CD4-positive, alpha-beta T cell treated with Interleukin-6 for 4 hours (primary cell): ENCODE data around the gene NHSL1.
"Not testable (repeated sequence)": the region's sequence is repeated elsewhere in the genome, so short reads cannot be mapped to it uniquely, and the experiment has no call there.

Experiments
- DNase-seq: peaks from one replicate; pipeline ENCODE4 v3.0.0-alpha.2; 2020; ENCODE audit warnings: mixed read lengths

NHSL1 gene

DNA sequence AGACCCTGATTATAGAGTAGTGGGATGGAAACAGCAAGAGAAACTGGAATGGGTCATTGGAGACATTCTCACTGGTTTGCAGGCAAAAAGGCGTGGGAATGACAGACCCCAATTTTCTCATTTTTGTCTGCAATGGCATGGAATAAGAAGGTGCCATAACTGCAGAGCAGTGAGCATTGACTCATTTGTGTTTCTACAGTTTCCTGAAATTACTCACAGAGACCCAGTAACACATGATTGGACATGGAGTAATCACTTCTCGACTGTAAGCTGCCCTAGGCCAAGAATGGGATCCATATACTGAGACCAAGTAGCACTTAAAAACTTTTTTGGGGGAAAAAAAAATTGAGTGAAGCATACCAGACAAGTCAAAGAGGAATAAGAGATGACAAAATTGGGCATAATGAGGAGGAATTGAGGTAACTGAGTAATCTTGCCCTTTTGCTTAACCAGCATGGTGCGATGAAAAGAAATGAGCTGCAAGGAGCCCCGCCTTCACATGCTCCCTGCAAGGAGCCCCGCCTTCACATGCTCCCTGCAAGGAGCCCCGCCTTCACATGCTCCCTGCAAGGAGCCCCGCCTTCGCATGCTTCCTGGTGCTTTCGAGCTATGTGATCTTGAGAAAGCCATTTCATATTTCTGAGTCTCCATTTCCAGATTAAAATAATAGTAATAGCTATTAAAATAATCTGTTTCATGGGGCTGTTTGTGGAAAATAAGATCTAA lies 44.1 kb downstream of the NHSL1 start:
- DNase-seq = peak; percentile 75

DNA sequence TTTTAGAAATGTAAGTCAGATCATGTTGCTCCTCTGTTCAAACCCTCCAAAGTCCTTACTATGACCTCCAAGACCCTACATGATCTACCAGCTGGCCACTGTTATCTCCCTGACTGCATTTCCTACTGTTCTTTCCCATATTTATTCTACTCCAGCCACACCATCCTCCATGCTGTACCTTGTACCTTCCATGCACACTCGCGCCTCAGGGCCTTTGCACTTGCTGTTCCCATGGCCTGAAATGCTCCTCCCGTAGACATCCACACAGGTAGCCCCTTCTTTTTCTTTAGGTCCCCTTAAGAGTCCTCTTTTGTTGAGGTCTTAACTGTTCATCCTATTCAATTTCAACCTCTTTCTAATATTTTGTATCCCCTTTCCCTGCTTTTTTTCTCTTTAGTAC lies 48.3 kb downstream of the NHSL1 start:
- DNase-seq = no peak

DNA sequence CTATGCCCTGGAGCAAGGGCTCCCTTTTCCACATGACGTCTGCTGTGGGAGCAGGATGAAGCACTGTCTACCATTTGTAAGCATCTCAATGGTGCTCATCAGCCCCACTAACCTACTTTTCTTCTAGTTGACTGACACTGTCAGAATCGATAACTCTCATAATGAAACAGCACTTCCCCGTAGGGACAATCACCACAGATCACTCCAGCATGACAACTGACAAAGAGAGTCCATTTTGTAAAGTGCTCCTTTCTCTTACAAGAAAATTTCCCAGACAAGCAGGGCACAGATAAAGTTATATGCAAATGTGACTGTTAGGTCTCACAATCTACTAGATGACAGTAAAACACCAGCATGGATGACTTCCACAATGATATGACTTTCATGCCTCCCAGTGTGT lies 48.8 kb downstream of the NHSL1 start:
- DNase-seq = no peak

DNA sequence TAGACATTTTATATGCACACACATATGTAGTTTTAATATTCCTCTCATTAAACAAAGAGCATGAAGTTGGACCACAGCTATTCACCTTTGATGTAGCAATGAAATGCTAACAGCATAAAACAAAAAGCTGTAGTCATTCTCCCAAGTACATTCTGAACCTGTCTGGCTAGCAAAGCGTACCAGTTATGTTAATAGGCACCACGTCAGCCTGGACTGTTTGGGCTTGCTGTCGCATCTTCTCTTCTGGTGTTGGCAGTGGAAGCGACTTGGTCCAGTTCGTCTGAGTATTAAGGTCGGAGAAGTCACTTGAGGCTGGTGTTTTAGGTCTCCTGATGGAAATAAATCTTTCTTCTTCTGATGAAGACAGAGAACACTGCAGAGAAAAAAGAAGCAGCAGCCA lies 52.5 kb downstream of the NHSL1 start:
- no peak for DNase-seq

DNA sequence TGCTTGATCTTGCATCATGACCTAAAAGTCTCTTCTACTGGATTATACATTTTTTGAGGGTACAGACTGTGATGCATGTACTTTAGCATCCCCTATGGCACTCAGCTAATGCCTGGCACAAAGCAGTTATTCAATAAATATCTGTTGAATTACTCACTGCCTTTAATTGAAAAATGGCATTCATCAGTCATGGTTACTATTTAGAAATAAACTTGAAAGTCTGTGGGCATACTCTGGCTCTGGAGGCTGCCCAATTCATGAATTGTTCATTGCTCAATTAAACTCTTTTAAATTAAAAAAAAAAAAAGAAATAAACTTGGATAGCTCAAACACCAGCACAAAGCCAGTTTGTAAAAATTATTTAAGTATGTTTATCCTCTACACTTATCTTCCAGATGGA lies 55.3 kb downstream of the NHSL1 start:
- no peak for DNase-seq

DNA sequence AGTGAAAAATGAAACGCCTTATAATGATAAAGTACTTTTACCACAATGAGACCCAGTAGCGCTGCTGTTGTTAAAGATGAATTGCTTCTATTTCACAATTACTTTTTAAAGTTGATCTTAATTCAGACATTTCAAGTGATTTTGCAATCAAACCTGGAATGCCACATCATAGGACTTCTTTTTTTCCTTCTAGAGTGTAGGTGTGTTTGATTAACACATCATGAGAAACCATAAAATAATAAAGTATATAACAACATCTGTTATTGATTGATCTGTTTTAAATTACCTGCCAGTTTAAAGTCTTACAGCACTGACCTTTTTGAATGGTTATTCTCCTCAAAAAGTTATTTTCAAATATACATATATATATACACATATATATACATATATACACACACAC lies 56.6 kb downstream of the NHSL1 start:
- DNase-seq = no peak

DNA sequence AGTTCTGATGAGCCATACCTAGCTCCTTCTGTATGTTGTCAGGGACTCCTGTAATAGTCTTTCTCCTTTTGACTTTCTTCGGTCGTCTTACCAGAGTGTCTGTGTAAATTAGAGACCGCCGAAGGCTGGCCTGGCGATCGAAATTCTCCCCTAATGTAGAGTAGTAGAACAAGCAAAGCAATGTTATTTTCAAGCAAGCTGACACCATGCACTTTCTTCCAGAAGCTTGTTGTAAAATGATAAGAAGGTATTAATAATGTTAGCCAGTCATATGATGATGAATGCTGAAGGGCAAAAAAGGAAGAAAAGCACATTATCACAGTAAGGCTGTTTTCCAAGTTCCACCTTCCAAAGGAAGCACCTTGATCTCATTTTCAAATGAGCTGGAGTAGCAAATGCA lies 57.3 kb downstream of the NHSL1 start:
- no peak for DNase-seq

DNA sequence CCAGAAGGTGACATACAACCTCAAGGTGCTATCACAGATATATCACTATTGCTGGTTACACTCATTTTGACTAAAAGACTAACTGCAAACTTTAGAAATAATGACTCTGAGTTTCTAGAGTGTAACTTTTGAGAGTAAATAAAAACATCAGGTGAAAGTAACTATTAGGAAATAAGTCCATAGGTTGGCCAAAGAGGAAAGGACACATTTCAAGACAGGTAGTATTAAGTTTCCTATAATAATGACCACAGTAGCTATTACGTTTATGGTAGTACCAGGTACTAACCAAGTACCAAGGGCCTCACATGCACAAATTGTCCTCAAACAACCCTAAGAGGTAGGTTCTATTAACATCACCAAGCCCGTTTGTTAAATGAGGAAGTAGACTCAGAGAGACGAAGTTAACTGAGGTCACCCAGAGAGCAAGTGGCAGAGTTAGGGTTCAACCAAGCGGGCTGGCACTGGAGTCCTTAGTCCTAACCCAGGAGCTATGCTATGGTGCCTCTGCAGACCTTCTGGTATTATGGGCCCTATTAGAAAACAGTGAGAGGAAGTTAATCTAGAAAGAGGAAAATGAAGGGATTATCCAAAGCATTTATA lies 58.4 kb downstream of the NHSL1 start:
- DNase-seq = no peak

DNA sequence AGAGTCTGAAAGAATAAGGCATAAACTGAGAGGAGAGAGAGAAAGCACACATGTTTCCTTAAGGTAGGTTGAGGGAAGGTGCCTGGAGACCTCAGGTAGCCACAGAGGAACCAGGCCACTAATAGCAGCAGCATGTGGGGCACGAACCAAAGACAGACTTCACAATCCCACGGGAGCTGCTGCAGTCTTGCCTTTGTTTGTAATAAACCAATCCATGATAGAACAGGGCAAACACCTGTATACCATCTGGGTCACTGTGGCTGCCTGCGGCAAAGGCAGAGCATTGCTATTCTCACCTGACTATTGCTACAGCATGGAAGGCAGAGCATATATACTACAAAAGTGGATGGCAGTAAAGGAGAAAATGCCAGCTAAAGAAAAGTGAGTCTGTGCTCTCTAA lies 59.0 kb downstream of the NHSL1 start:
- no peak for DNase-seq

DNA sequence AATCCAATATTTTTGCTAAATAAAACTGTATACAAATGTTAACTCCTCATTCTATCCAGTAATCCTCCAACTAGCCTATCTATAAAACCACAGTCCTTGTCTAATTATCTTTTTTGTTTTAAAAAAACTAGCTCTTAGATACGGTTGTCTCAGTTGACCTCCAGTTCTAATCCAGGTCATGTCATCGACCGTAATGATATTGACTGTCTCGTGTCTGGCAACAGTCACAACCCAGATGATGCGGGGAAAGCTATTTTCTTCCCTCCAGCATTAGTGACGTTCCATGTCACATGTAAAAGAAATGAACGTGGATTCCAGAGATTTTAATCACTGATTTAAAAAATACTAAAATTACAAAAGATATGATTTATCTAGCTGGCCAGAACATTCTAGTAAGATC lies 59.7 kb downstream of the NHSL1 start:
- no peak for DNase-seq

DNA sequence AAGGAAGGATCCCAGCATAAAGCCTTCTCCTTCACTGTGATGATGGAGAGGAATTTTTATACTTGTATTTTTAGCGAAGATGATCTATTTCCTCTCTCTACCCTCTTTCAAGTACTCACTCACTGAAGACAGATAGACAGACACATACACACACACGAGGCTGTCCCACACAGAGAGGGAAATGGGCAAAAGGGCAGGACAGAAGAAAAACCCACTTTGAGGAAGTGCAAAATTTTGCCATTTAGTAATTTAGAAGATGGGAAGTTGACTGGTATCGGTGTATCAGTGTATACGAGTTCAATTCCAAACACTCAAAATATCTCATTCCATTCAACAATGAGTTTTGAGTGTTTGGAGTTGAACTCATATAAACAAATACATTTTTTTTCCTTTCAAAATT lies 64.4 kb downstream of the NHSL1 start:
- DNase-seq = no peak

DNA sequence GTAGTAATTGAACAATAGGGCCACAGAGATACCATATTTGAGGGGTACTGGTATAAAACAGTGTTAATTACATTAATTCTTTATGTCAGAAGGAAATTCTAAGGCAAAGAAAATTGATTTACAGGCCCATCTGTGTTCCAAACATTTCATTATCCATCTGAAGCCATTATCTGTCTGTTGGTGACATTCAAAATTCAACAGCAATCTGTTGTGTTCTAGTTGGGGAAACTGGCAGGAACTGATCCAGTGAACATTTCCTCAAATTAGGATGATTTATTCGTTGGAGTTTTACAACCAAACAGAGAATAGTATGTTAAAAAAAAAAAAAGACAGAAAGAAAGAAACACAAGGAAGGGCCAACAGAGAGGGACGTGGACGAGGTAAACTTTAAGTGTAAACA lies 65.2 kb downstream of the NHSL1 start:
- no peak for DNase-seq

DNA sequence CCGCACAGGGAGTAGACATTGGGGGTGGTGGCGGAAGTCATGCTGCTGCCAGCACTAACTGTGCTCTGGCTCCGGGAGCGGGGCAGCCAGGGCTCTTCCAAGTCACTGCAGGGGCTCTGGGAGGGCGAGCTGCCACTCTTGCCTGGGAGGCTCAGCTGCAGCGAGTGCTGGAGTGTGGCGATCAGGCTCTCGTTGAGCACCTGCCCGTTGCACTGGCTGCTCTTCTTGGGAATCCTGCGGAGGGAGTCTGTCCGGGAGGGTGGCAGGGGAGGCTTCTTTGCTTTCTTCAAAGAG lies 67.3 kb downstream of the NHSL1 start:
- no peak for DNase-seq

DNA sequence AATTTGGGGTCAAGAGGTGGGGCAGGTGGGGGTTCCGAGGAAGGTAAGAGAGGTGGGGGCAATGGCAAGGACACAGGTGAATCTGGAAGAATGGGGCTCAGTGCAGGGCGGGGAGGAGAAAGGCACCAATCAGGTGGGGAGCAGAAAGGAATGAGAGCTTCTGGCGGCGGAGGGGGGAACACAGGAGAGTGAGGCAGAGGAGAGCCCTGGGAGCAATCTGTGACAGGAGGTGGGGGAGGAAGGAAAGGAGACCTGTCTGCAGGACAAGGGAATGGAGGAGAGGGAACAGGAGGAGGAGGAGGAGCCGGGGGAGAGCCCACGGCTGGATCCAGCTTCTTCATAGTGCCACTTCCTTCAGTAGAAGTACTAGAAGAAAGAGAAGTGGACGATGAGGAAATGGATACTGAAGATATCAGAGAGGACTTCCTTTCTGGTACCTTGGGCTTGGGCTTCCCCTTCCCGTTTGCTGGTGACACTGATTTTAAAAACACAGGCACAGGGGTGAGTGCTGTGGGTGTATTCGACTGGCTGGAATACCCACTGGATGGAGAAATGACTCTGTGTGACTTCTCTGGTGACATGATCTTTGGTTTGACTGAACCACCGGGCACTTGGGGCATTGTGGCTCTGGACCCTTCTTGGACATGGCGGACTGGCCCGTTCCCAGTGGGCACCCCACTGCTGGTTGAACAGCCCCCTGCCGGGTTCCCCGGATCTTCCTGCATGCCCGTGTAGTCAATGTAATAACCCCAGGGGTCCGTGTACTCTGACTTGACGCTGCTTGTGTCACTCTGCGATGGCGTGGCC lies 67.8 kb downstream of the NHSL1 start:
- DNase-seq = no peak

DNA sequence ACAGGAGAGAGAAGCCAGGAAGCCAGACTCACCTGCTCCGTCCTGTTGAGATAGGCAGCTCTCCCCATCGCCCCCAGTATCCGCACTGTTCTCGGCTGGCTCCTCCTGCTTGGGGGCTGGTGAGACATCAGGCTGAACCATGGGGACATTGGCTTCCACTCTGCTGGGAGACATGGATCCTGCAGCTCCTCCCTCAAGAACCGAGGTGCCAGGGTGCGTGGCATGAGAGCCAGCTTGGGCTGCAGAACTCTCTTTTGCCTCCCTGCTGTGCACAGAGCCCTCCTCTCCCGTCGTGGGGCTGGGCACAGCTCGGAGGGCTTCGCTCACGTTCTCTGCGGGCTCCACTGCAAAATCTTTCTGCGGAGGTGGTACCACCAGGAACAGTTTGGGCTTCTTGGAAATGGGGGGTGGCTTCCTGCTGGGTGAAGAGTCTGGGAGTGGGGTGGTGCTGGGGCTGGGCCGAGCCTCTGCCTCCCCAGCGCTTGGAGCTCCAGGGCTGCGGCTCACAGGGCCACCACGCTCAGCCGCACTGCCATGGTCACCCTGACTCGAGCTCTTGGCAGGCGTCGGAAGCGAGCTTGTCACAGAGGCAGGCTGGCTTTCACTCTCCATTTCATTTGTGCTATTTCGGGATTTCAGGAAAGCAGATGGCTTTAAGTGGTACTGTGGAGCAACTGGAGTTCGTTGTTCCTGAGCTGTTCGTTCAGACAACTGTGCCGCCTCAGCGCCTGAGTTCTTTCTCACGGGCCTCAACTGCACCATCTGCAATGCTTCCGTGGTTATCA lies 68.7 kb downstream of the NHSL1 start:
- DNase-seq = no peak

DNA sequence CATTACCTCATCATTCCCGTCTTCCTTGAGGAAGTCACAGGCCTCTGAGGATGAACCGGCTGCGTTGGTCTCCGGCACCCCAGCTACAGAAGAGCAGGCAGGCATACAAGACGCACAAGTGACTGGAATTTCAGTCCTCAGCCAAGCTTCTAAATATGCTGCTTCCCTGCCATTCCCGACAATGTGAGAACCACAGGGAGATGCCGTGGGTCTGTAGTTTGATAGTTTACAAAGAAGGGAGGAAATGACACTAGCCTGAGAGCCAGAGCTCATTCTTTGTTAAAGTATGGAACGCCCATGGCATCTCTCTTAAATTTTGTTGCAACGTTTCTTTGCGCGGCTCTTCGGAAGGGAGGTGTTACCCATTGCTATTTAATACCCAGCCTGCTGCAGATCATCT lies 69.5 kb downstream of the NHSL1 start:
- no peak for DNase-seq

DNA sequence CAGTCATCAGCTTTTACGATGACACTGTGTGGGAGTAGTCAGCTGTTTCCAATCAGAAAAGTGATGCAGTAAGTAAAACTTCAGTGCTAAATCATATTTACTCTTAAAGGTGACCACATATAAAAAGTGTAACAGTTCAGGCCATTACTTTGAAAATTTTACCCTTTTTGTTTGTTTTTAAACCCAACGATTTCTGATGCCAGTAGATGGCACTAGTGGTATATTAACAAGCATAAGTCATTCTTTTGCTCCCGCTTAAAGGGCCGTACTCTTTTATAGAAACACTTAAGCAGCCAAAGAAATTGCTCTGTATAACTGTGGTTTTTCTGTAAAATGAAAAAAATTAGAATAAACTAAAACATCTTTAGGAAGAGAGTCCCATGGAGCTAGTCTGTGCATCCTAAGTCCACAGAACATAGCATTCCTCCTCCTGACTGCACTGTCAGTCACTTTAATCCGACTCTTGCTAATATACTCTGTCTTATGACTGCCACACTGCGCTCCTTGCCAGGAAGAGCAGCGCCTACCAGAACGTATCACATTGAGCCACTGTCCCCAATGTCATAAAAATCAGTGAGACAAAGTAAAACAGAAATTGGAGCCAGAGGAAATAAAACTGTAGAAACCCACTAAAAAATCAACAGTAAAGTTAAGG lies 70.2 kb downstream of the NHSL1 start:
- DNase-seq = peak; percentile 25

DNA sequence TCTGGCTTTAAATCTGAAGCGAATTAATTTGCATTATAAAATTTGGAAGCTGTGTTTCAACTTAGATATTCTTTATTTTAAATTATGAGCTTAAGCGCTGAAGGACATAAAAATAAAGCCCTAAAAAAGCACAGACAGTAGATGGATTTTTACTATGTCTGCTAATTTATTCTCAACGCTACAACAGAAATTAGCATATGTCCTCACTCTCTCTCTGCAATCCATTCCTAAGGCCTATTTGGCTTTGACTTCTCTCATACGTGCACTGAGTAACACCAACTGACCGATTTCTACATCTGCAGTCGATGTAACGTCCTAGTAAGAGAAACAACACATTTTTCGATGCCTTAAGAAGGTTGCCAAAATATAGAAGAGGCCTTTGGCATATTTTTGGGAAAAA lies 71.6 kb downstream of the NHSL1 start:
- no peak for DNase-seq

DNA sequence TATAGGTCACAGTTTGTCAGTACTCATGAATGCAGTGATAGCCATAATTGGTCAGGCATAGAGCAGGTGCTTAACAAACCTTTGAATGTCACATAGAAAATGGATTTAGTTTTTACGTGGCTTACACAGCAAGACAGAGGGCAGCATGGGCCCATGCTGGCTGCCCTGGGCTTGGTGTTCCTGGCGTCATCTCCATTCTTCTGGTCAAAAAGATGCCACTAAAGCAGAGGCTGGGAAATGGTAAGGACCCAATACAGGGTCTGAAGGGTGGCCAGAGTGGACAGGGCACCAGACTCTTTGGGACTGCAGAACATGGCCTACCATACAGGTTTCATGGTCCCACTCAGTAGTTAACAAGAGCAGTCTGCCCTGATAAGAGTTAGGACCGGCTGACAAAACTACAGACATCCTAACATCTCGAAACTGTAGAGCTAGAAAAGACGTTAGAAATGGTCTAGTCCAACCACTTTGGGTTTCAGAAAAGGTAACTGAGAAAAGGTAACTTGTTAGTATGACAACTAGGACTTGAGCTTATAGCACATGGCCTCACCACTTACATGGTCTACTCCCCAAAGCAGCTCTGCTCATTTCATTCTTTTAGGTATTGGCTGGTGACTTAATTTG lies 72.7 kb downstream of the NHSL1 start:
- DNase-seq = no peak

DNA sequence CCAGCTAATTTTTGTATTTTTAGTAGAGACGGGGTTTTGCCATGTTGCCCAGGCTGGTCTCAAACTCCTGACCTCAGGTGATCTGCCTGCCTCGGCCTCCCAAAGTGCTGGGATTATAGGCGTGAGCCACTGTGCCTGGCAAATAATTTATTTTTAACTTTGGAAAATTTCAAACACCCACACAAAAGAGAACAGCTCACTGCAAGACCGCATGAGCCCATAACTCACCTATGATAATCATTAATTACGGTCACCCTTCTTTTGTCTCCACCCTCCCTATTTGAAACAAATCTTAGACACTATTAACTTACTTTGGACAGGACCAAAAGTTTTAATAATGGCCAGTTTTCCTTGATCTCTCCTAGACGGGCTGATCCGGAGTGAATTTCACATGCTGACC lies 74.0 kb downstream of the NHSL1 start:
- not testable (repeated sequence) for DNase-seq

DNA sequence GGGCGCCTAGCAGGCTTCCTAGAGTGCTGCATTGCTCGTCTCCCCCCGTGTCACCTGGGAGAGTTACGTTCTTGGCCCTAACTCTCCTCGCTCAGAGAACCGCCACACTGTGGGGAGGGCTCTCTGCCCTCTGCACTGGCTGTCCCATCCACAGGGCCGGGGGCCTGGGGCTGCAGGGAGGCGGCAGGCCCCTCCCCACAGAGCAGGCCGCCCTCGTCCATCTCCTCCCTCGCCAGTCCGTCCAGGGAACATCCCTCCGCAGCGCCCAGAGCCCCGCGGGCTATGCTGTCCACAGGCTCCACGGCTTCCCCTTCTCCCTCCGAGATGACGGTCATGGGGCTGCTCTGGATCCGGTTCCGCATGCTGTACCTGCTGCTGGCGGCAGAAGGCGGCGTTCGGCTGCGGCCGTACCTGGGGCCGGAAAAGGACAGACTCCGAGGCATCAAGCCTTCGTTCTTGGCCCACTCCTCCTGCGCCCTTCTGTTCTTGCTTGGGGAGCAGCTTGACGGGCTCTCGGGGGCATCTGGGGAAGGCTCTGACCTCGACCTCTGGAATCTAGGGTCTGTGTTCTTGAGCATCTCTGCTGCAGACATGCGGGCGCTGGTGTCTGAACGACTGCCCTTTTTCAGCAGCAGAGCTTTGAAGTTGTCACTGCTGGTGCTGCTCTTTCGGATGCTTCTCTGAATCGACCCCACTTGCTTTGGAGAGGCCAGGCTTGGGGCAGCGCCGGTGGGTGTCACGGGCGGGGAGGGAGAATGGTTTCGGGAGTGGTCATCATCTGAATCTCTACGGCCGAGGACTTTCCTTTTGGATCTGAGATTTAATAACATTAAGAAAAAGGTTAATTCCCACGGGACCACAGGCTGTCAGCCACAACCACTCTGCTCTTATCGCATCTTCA lies 75.0 kb downstream of the NHSL1 start:
- DNase-seq = no peak

DNA sequence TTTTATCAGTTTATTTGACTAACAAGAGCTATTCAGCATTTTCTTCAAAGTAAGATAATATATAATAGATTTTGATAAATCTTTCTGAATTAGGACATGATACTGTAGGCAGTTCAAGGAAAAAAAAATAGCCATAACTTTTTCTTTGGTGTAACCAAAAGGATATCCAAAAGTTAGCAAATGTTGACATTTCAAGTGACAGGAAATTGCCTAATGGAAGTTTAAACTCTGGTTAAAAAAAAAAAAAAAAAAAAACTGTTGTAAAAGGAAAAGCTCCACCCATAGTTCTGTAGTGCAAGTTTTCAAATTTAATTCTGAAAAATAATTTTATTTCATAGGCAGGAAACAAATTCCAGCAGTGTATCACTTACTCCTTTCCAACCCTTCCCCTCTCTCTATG lies 76.4 kb downstream of the NHSL1 start:
- no peak for DNase-seq
